HG03558 (cell line): Measurements from ENCODE around the gene ERP44.
"Not testable (repeated sequence)": the region's sequence is repeated elsewhere in the genome, so short reads cannot be mapped to it uniquely, and the experiment has no call there.

Source experiments
- ATAC-seq: cut with Tn5 transposase; IDR thresholded peaks from one replicate; pipeline ENCODE4 v1.9.1; 2021; ENCODE audit warnings: moderate number of reproducible peaks; ENCODE audit not compliant: unreplicated experiment; ENCODE audit errors: extremely low read depth

ERP44 gene

GRCh38 chr9:100070104-100071041 lies 28.4 kb downstream of the ERP44 start:
- no peak for ATAC-seq

- ATAC-seq, result not testable (repeated sequence)
These were observed 29.7 kb downstream of the ERP44 start for GRCh38 chr9:100069068-100069467.

- not testable (repeated sequence) for ATAC-seq
These were observed 30.8 kb downstream of the ERP44 start for GRCh38 chr9:100067990-100068389.

GRCh38 chr9:100066539-100066938 lies 32.3 kb downstream of the ERP44 start:
- no peak for ATAC-seq

GRCh38 chr9:100064872-100065581 lies 33.8 kb downstream of the ERP44 start:
- ATAC-seq, result no peak

GRCh38 chr9:100063185-100063584 lies 35.6 kb downstream of the ERP44 start:
- no peak for ATAC-seq

GRCh38 chr9:100062683-100063082 lies 36.1 kb downstream of the ERP44 start:
- not testable (repeated sequence) for ATAC-seq

- ATAC-seq, result peak; percentile 70
These were observed 39.9 kb downstream of the ERP44 start for GRCh38 chr9:100058699-100059579.

- ATAC-seq, result no peak
These were observed 41.2 kb downstream of the ERP44 start for GRCh38 chr9:100057624-100058023.

- no peak for ATAC-seq
These were observed 42.2 kb downstream of the ERP44 start for GRCh38 chr9:100056561-100056960.

- ATAC-seq, result no peak
These were observed 46.4 kb downstream of the ERP44 start for GRCh38 chr9:100052375-100052774.

GRCh38 chr9:100049551-100049950 lies 49.2 kb downstream of the ERP44 start:
- no peak for ATAC-seq

GRCh38 chr9:100038472-100038871 lies 60.3 kb downstream of the ERP44 start:
- ATAC-seq, result no peak

- no peak for ATAC-seq
These were observed 64.8 kb downstream of the ERP44 start for GRCh38 chr9:100033877-100034551.

- ATAC-seq, result no peak
These were observed 68.3 kb downstream of the ERP44 start for GRCh38 chr9:100030548-100030947.

- no peak for ATAC-seq
These were observed 69.5 kb downstream of the ERP44 start for GRCh38 chr9:100029251-100029650.

- peak; percentile 79 for ATAC-seq
These were observed 70.5 kb downstream of the ERP44 start for GRCh38 chr9:100028201-100028784.

- ATAC-seq, result no peak
These were observed 71.3 kb downstream of the ERP44 start for GRCh38 chr9:100027543-100027942.

- no peak for ATAC-seq
These were observed 76.9 kb downstream of the ERP44 start for GRCh38 chr9:100021931-100022330.
